CD4-positive, alpha-beta T cell (primary cell): ENCODE results near the gene FHDC1. TPM values are rescaled to one million over a fixed set of nuclear protein-coding genes. Genes with fewer than 3 reads are reported as not detected.

ENCODE experiments used
- ATAC-seq: fragments of 200-7000 bp; cut with Tn5 transposase; one replicate; pipeline ENCODE4 v1.10.0; 2022; ENCODE audit warnings: mild to moderate bottlenecking; ENCODE audit not compliant: poor library complexity
- CTCF ChIA-PET: fragments of 350-600 bp; sonication (Branson Sonifier 250); formaldehyde crosslinking; loops from one replicate; lab custom pipeline; 2021; ENCODE audit warnings: antibody characterized with exemption, inconsistent platforms; lab: Charles Lee
- POLR2A ChIA-PET: fragments of 350-600 bp; sonication (Branson Sonifier 250); formaldehyde crosslinking; loops from one replicate; lab custom pipeline; 2021; ENCODE audit warnings: antibody characterized with exemption, inconsistent platforms; lab: Charles Lee
- DNase-seq, 14 experiments: peaks; one replicate each; pipeline ENCODE4 v3.0.0-alpha.2; 2013 to 2020; ENCODE audit warnings: mixed read lengths in 2 of 14
- H3K27ac ChIP-seq, 2 donors: one replicate each; pipeline versions ENCODE4 v1.5.1 to v1.7.0; 2013; ENCODE audit warnings: low read length in 2 of 2, low read depth in 1 of 2, mild to moderate bottlenecking in 1 of 2
- H3K27me3 ChIP-seq, 2 experiments: 1 replicate in 1 of 2; 2 replicates in 1 of 2; pipeline versions ENCODE4 v1.6.1 to v1.7.0; 2013; ENCODE audit warnings: low read length in 2 of 2, control low read depth in 1 of 2, mild to moderate bottlenecking in 1 of 2, moderate library complexity in 1 of 2; ENCODE audit not compliant: insufficient read depth in 2 of 2, control insufficient read depth in 1 of 2
- H3K36me3 ChIP-seq: one replicate; pipeline ENCODE4 v1.6.1; 2013; ENCODE audit warnings: low read length, control low read depth; ENCODE audit not compliant: insufficient read depth
- H3K4me1 ChIP-seq: one replicate; pipeline ENCODE4 v1.6.1; 2013; ENCODE audit warnings: low read length, control low read depth; ENCODE audit not compliant: insufficient read depth
- H3K4me3 ChIP-seq: one replicate; pipeline ENCODE4 v1.5.1; 2013; ENCODE audit warnings: mild to moderate bottlenecking, low read length, moderate library complexity
- H3K9me3 ChIP-seq, 2 experiments: 1 replicate in 1 of 2; 2 replicates in 1 of 2; pipeline versions ENCODE4 v1.6.1 to v1.7.0; 2013; ENCODE audit warnings: low read length in 2 of 2, mild to moderate bottlenecking in 2 of 2, control low read depth in 1 of 2, moderate library complexity in 1 of 2; ENCODE audit not compliant: control insufficient read depth in 1 of 2, insufficient read depth in 1 of 2
- H3K27ac Mint-ChIP-seq: one replicate; pipeline ENCODE4 v1.8.0; 2020; ENCODE audit warnings: mixed read lengths
- H3K27me3 Mint-ChIP-seq: one replicate; pipeline ENCODE4 v1.8.0; 2021; ENCODE audit warnings: mixed read lengths
- H3K36me3 Mint-ChIP-seq: one replicate; pipeline ENCODE4 v1.8.0; 2021; ENCODE audit warnings: low read depth, mixed read lengths
- H3K4me1 Mint-ChIP-seq: one replicate; pipeline ENCODE4 v1.8.0; 2021; ENCODE audit warnings: low read depth, mixed read lengths
- H3K4me3 Mint-ChIP-seq: one replicate; pipeline ENCODE4 v1.8.0; 2020; ENCODE audit warnings: mild to moderate bottlenecking, mixed read lengths
- H3K9me3 Mint-ChIP-seq: one replicate; pipeline ENCODE4 v1.8.0; 2020; ENCODE audit warnings: mixed read lengths
- intact Hi-C, 2 experiments: fragments of 100-400 bp; cut with DNase I in 1 of 2; cut with micrococcal nuclease in 1 of 2; formaldehyde crosslinking; loops; one replicate each; pipeline versions ENCODE4 v1.15.1 to v1.9.0; 2023 to 2025; cut with DNase I, micrococcal nuclease
- total RNA-seq, 174 experiments: library from RNA in 2 of 174; stranded (reverse) in 2 of 174; gene quantifications; one replicate each; pipeline ENCODE4 v1.2.3 and lab custom pipeline; 2021 to 2026
- TF ChIP-seq, protein P1 (sequence below): fragments of 200-600 bp; IDR thresholded peaks from one replicate; pipeline ENCODE4 v1.8.0; 2022; ENCODE audit warnings: antibody characterized with exemption, mild to moderate bottlenecking

The FHDC1 gene
- total RNA-seq, 2 experiments from 2014 or later = 0.03 TPM; not detected in 1

DNA sequence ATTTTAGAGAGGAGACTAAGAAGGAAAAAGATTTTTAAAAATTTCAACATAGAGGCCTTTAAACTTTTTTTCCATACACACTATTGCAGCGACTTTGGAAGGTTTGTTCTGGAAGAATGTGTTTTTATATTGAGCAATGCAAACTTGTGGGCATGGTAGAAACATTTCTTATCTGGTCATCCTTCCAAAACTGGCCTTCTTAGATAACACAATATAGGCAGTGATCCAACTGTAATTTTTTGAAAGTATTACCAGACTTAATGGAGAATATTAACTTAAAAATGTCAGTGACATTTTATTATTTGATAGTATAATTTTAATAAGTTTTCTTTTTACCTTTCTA is 25.6 kb downstream of the FHDC1 start:
- Histone ChIP-seq H3K27me3 (no peaks in the 10 kb centered on the region), H3K9me3 (no peaks in the 10 kb centered on the region), H3K4me3 (no peak overlapping the region), H3K27ac (no peak overlapping the region), H3K36me3 (no peaks in the 10 kb centered on the region), H3K4me1 (no peaks in the 10 kb centered on the region)
- POLR2A ChIA-PET = no interaction called here
- H3K27ac Mint-ChIP-seq = no peak overlapping the region
- ATAC-seq (no peak), DNase-seq (no peak)
- TF ChIP-seq, protein P1, sequence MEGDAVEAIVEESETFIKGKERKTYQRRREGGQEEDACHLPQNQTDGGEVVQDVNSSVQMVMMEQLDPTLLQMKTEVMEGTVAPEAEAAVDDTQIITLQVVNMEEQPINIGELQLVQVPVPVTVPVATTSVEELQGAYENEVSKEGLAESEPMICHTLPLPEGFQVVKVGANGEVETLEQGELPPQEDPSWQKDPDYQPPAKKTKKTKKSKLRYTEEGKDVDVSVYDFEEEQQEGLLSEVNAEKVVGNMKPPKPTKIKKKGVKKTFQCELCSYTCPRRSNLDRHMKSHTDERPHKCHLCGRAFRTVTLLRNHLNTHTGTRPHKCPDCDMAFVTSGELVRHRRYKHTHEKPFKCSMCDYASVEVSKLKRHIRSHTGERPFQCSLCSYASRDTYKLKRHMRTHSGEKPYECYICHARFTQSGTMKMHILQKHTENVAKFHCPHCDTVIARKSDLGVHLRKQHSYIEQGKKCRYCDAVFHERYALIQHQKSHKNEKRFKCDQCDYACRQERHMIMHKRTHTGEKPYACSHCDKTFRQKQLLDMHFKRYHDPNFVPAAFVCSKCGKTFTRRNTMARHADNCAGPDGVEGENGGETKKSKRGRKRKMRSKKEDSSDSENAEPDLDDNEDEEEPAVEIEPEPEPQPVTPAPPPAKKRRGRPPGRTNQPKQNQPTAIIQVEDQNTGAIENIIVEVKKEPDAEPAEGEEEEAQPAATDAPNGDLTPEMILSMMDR = no peak
- H3K4me3 Mint-ChIP-seq = no peak overlapping the region
- no peaks in the 10 kb centered on the region for H3K27me3 Mint-ChIP-seq
- H3K36me3 Mint-ChIP-seq = no peaks in the 10 kb centered on the region
- H3K9me3 Mint-ChIP-seq = no peaks in the 10 kb centered on the region
- intact Hi-C loops = no loop called here
- CTCF ChIA-PET = no interaction called here
- no peaks in the 10 kb centered on the region for H3K4me1 Mint-ChIP-seq

DNA sequence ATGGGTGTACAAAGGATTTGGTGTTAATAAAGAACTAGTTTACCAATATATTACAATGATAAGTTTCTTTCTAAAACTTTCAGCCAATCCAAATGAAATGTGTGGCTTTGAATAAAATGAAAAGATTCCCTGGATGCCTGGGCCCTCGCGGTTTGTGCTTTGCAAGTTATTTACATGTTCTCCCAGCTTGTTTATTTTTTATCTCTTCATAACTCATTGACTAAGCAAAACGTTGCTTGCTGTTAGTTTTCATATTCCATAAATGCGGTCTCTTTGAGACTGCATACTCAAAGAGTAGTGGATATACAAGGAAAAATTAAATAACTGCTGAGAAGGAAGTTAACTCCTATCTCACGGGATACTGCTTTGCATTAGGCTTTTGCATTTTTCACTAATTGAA is 26.0 kb downstream of the FHDC1 start:
- intact Hi-C loops = no loop called here
- ATAC-seq = no peak
- CTCF ChIA-PET = no interaction called here

DNA sequence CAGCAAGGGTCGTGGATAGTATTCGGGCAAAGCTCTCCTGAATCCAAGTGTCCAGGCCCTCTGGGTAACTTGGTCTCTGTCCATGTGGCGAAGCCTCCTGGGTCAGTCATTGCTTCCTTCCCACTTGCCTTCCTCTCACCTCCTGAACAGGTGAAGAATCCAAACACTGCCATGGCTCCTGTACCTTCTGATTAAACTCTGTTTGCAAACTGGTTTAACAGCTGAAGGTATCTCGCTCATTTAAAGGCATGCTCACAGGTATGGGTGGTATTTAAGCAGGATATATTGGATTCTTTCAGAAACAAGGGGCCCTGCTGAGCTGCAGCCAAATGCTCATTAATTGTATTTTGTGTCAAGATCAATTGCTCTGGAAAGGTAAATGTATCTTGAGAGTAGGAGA is 28.2 kb downstream of the FHDC1 start:
- H3K4me1 Mint-ChIP-seq = no peaks in the 10 kb centered on the region
- ATAC-seq (no peak), DNase-seq (no peak)
- POLR2A ChIA-PET = no interaction called here
- TF ChIP-seq, protein P1 = no peak
- no peaks in the 10 kb centered on the region for H3K9me3 ChIP-seq
- CTCF ChIA-PET = interaction anchor here (1.0 to 1.4 kb wide), 2 partner anchors 9 to 10 kb away, joined by 3 read pairs; no protein-coding TSS in a partner anchor
- no peak overlapping the region for H3K4me3 Mint-ChIP-seq
- H3K4me1 ChIP-seq = no peaks in the 10 kb centered on the region
- no peaks in the 10 kb centered on the region for H3K36me3 ChIP-seq
- H3K27ac Mint-ChIP-seq = no peak overlapping the region
- no peaks in the 10 kb centered on the region for H3K27me3 ChIP-seq
- H3K36me3 Mint-ChIP-seq = no peaks in the 10 kb centered on the region
- H3K9me3 Mint-ChIP-seq = no peaks in the 10 kb centered on the region
- no peaks in the 10 kb centered on the region for H3K27me3 Mint-ChIP-seq
- intact Hi-C loops = no loop called here
- no peak overlapping the region for H3K27ac ChIP-seq
- no peak overlapping the region for H3K4me3 ChIP-seq

More for the DNA sequence above, 26.0 kb downstream of the FHDC1 start:
- Mint-ChIP-seq H3K9me3 (no peaks in the 10 kb centered on the region), H3K36me3 (no peaks in the 10 kb centered on the region), H3K4me3 (no peak overlapping the region), H3K27ac (no peak overlapping the region), H3K27me3 (no peaks in the 10 kb centered on the region), H3K4me1 (no peaks in the 10 kb centered on the region)
- POLR2A ChIA-PET = no interaction called here
- no peaks in the 10 kb centered on the region for H3K27me3 ChIP-seq
- no peak for DNase-seq
- no peak overlapping the region for H3K4me3 ChIP-seq
- no peaks in the 10 kb centered on the region for H3K4me1 ChIP-seq
- H3K9me3 ChIP-seq = no peaks in the 10 kb centered on the region
- TF ChIP-seq, protein P1 = no peak
- H3K27ac ChIP-seq = no peak overlapping the region
- H3K36me3 ChIP-seq = no peaks in the 10 kb centered on the region
